Astrocyte (in vitro differentiated cells and primary cell): Measurements from ENCODE around the gene MLPH. TPM values are rescaled to one million over a fixed set of nuclear protein-coding genes. Genes with fewer than 3 reads are reported as not detected.
A peak's percentile ranks its signal among the peaks of the same experiment; 100 is the strongest.

Source experiments
- DNase-seq: peaks from one replicate; pipeline ENCODE4 v3.0.0-alpha.2; 2010; ENCODE audit warnings: low read depth
- FAIRE-seq: peaks from 2 replicates; lab custom pipeline; 2011; peaks lifted over from hg19 to GRCh38; lab: Jason Lieb, UNC
- H2AFZ ChIP-seq: 2 replicates; pipeline ENCODE4 v1.6.0; 2012; ENCODE audit warnings: low read depth, low read length, inconsistent platforms
- H3K27ac ChIP-seq: 2 replicates; pipeline ENCODE4 v1.5.1; 2011; ENCODE audit warnings: low read depth, low read length, inconsistent platforms
- H3K27me3 ChIP-seq: 2 replicates; pipeline ENCODE4 v1.6.0; 2011; ENCODE audit warnings: low read length, inconsistent platforms; ENCODE audit not compliant: insufficient read depth
- H3K36me3 ChIP-seq: 2 replicates; pipeline ENCODE4 v1.5.1; 2011; ENCODE audit warnings: low read length, inconsistent platforms; ENCODE audit not compliant: insufficient read depth
- H3K4me1 ChIP-seq: 2 replicates; pipeline ENCODE4 v1.5.1; 2011; ENCODE audit warnings: low read length, inconsistent platforms; ENCODE audit not compliant: insufficient read depth
- H3K4me2 ChIP-seq: 2 replicates; pipeline ENCODE4 v1.6.0; 2012; ENCODE audit warnings: low read length, inconsistent platforms
- H3K4me3 ChIP-seq: 2 replicates; pipeline ENCODE4 v1.5.1; 2011; ENCODE audit warnings: low read depth, mild to moderate bottlenecking, low read length, inconsistent platforms; ENCODE audit not compliant: insufficient read depth
- H3K79me2 ChIP-seq: 2 replicates; pipeline ENCODE4 v1.6.0; 2012; ENCODE audit warnings: mild to moderate bottlenecking, low read length, inconsistent platforms; ENCODE audit not compliant: insufficient read depth
- H3K9ac ChIP-seq: 2 replicates; pipeline ENCODE4 v1.6.0; 2012; ENCODE audit warnings: mild to moderate bottlenecking, low read length, inconsistent platforms
- H3K9me3 ChIP-seq: 2 replicates; pipeline ENCODE4 v1.5.1; 2012; ENCODE audit warnings: low read depth, mild to moderate bottlenecking, low read length, inconsistent platforms; ENCODE audit not compliant: insufficient read depth
- H4K20me1 ChIP-seq: 2 replicates; pipeline ENCODE4 v1.6.0; 2012; ENCODE audit warnings: low read length, inconsistent platforms; ENCODE audit not compliant: insufficient read depth
- H3K27ac Mint-ChIP-seq: one replicate; pipeline ENCODE4 v1.8.0; 2021; ENCODE audit warnings: mild to moderate bottlenecking, mixed read lengths; ENCODE audit not compliant: unreplicated experiment
- H3K27me3 Mint-ChIP-seq: one replicate; pipeline ENCODE4 v1.8.0; 2021; ENCODE audit warnings: low read depth, mixed read lengths; ENCODE audit not compliant: unreplicated experiment
- H3K36me3 Mint-ChIP-seq: one replicate; pipeline ENCODE4 v1.8.0; 2021; ENCODE audit warnings: low read depth, mixed read lengths; ENCODE audit not compliant: unreplicated experiment
- H3K4me1 Mint-ChIP-seq: one replicate; pipeline ENCODE4 v1.8.0; 2021; ENCODE audit warnings: low read depth, mixed read lengths; ENCODE audit not compliant: unreplicated experiment
- H3K4me3 Mint-ChIP-seq: one replicate; pipeline ENCODE4 v1.8.0; 2021; ENCODE audit warnings: mild to moderate bottlenecking, moderate library complexity, mixed read lengths; ENCODE audit not compliant: unreplicated experiment
- H3K9me3 Mint-ChIP-seq: one replicate; pipeline ENCODE4 v1.8.0; 2021; ENCODE audit warnings: mild to moderate bottlenecking, mixed read lengths; ENCODE audit not compliant: unreplicated experiment
- CTCF ChIP-seq: IDR thresholded peaks from 2 replicates; pipeline ENCODE4 v1.5.1; 2011; ENCODE audit warnings: low read depth, mild to moderate bottlenecking, inconsistent platforms, low read length, moderate library complexity; ENCODE audit not compliant: insufficient read depth
- EZH2 ChIP-seq: IDR thresholded peaks from 2 replicates; pipeline ENCODE4 v1.6.1; 2012; ENCODE audit warnings: mild to moderate bottlenecking, low read length, inconsistent platforms; ENCODE audit not compliant: insufficient read depth
- total RNA-seq: library from RNA; stranded (reverse); gene quantifications from 2 replicates; pipeline ENCODE4 v1.2.1, GENCODE V29; 2021

MLPH gene
- total RNA-seq, 1 donor from 2014 or later, result 14.2 TPM

DNA sequence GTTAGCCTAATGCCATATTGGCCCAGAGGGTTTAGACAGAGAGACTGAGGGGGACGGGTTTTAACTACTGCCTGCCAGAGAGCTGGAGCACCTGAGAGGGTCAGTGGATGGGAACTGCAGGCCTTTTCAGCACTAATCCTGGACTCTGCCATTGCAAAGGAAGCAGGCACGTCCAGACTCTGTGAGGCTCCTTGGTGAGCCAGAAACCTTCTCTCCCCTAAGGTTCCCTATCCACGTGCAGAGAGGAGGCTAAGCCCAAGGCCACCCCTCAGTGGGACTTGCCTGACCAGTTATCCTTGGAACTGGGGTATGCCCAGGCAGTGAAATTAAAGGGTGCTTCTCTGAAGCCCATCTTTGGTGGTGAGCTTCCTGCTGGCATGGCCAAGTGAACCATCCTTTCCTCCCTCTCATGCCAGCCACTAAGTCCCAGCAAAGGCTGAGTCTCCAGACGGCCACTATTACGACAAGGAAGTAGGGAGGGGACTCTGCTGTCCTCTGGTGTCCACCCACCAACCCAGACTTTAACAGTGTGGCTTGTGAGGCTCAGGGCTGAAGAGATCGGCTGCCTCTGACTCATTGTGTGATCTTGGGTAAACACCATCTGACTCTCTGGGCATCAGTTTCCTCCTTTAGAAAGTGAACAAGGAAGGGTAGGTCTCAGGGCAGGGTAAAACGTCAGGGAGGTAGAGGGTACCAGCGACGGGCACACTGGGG, 3.9 kb upstream of the MLPH start:
- Mint-ChIP-seq H3K4me1 (peaks cover 11% of the 10 kb centered on the region), H3K9me3 (peaks cover 2% of the 10 kb centered on the region), H3K4me3 (no peak overlapping the region), H3K27ac (peak overlapping the region; percentile 70), H3K36me3 (no peaks in the 10 kb centered on the region), H3K27me3 (peaks cover 31% of the 10 kb centered on the region)
- Histone ChIP-seq H4K20me1 (no peaks in the 10 kb centered on the region), H3K79me2 (peaks cover 40% of the 10 kb centered on the region), H3K4me2 (peak overlapping the region; percentile 4), H3K27ac (peak overlapping the region; percentile 51), H3K9ac (peak overlapping the region; percentile 11), H3K9me3 (no peaks in the 10 kb centered on the region), H3K36me3 (no peaks in the 10 kb centered on the region), H3K4me3 (no peak overlapping the region), H3K4me1 (peaks cover 22% of the 10 kb centered on the region), H3K27me3 (no peaks in the 10 kb centered on the region), H2AFZ (no peak overlapping the region)
- FAIRE-seq (peak; percentile 63), DNase-seq (peak; percentile 72)
- TF ChIP-seq EZH2 (no peak), CTCF (peak; percentile 30)

- H3K4me1 ChIP-seq, result peaks cover 43% of the 10 kb centered on the region
- Mint-ChIP-seq H3K27me3 (peaks cover 20% of the 10 kb centered on the region), H3K9me3 (peaks cover under 1% of the 10 kb centered on the region), H3K4me3 (no peak overlapping the region), H3K36me3 (no peaks in the 10 kb centered on the region), H3K27ac (no peak overlapping the region), H3K4me1 (peaks cover 17% of the 10 kb centered on the region)
- DNase-seq, result no peak
- TF ChIP-seq EZH2, result no peak
- H3K9me3 ChIP-seq, result no peaks in the 10 kb centered on the region
- H3K27ac ChIP-seq, result no peak overlapping the region
- peak overlapping the region; percentile 44 for H3K9ac ChIP-seq
- no peaks in the 10 kb centered on the region for H3K27me3 ChIP-seq
- FAIRE-seq, result no peak
- H3K79me2 ChIP-seq, result peaks cover 61% of the 10 kb centered on the region
- no peak overlapping the region for H2AFZ ChIP-seq
- no peaks in the 10 kb centered on the region for H3K36me3 ChIP-seq
- H4K20me1 ChIP-seq, result no peaks in the 10 kb centered on the region
- peak overlapping the region; percentile 82 for H3K4me3 ChIP-seq
- peak overlapping the region; percentile 97 for H3K4me2 ChIP-seq
These were observed 1.7 kb upstream of the MLPH start for GRCh38 chr2:237485304-237485703.

- TF ChIP-seq EZH2 (no peak), CTCF (no peak)
- H3K36me3 ChIP-seq, result no peaks in the 10 kb centered on the region
- peak overlapping the region; percentile 94 for H3K27ac ChIP-seq
- H3K27me3 ChIP-seq, result no peaks in the 10 kb centered on the region
- Mint-ChIP-seq H3K4me1 (peaks cover 17% of the 10 kb centered on the region), H3K27ac (peak overlapping the region; percentile 66), H3K4me3 (peak overlapping the region; percentile 87), H3K9me3 (peaks cover 4% of the 10 kb centered on the region), H3K27me3 (peaks cover 17% of the 10 kb centered on the region), H3K36me3 (no peaks in the 10 kb centered on the region)
- H3K4me3 ChIP-seq, result peak overlapping the region; percentile 82
- H3K79me2 ChIP-seq, result peaks cover 67% of the 10 kb centered on the region
- H3K9ac ChIP-seq, result peak overlapping the region; percentile 93
- H3K4me2 ChIP-seq, result peak overlapping the region; percentile 97
- H3K9me3 ChIP-seq, result peaks cover 1% of the 10 kb centered on the region
- no peak overlapping the region for H2AFZ ChIP-seq
- H3K4me1 ChIP-seq, result peaks cover 44% of the 10 kb centered on the region
- DNase-seq (no peak), FAIRE-seq (peak; percentile 20)
- no peaks in the 10 kb centered on the region for H4K20me1 ChIP-seq
These were observed 1.2 kb upstream of the MLPH start for GRCh38 chr2:237485844-237486243.
